SK-N-SH (cell line): ENCODE measurements around the gene IRF2. TPM values are rescaled to one million over a fixed set of nuclear protein-coding genes. Genes with fewer than 3 reads are reported as not detected.

Source experiments
- CTCF ChIA-PET: fragments of 300-600, 350-600 bp; formaldehyde crosslinking; extraction: SDS; loops from one replicate; lab custom pipeline; 2021; lab: Yijun Ruan, JAX
- POLR2A ChIA-PET: fragments of 350-600 bp; sonication (Branson Sonifier 250); formaldehyde crosslinking; extraction: SDS; loops from one replicate; lab custom pipeline; 2020; ENCODE audit warnings: antibody characterized with exemption, inconsistent platforms; lab: Yijun Ruan, JAX
- DNase-seq: peaks from one replicate; pipeline ENCODE4 v3.0.0; 2012
- H2AFZ ChIP-seq: fragments of 200-600 bp; sonication (generic); 2 replicates; pipeline ENCODE4 v1.8.1; 2016; ENCODE audit warnings: antibody characterized with exemption, mild to moderate bottlenecking, low read depth
- H3F3A ChIP-seq: fragments of 200-600 bp; sonication (generic); replicated peaks from 2 replicates; pipeline ENCODE3; 2016; ENCODE audit warnings: antibody characterized with exemption, mild to moderate bottlenecking; ENCODE audit not compliant: insufficient read depth
- H3K27ac ChIP-seq, 2 experiments: fragments of 200-500 bp in 1 of 2; fragments of 200-600 bp in 1 of 2; sonication (Bioruptor generic) in 1 of 2; sonication (generic), shearing (Covaris generic) in 1 of 2; 2 replicates each; pipeline versions ENCODE4 v1.5.1 to v1.6.1; 2014 to 2016; ENCODE audit warnings: low read depth in 2 of 2, inconsistent platforms in 1 of 2, low read length in 1 of 2, mild to moderate bottlenecking in 1 of 2, mixed read lengths in 1 of 2
- H3K27me3 ChIP-seq: fragments of 200-600 bp; sonication (generic), shearing (Covaris generic); 2 replicates; pipeline ENCODE4 v1.6.1; 2016; ENCODE audit warnings: mixed run types; ENCODE audit not compliant: insufficient read depth
- H3K36me3 ChIP-seq, 2 experiments: fragments of 200-500 bp in 1 of 2; fragments of 200-600 bp in 1 of 2; sonication (Bioruptor generic) in 1 of 2; sonication (generic) in 1 of 2; replicated peaks in 1 of 2; 2 replicates each; pipeline versions ENCODE3 to v1.5.1; 2014 to 2016; ENCODE audit warnings: low read length in 1 of 2, mild to moderate bottlenecking in 1 of 2; ENCODE audit not compliant: insufficient read depth in 2 of 2, control insufficient read depth in 1 of 2
- H3K4me1 ChIP-seq, 2 experiments: fragments of 200-500 bp in 1 of 2; fragments of 200-600 bp in 1 of 2; sonication (Bioruptor generic) in 1 of 2; sonication (generic), shearing (Covaris generic) in 1 of 2; 2 replicates each; pipeline versions ENCODE4 v1.5.1 to v1.6.1; 2014 to 2016; ENCODE audit warnings: low read depth in 1 of 2, low read length in 1 of 2, mixed run types in 1 of 2; ENCODE audit not compliant: insufficient read depth in 2 of 2, control insufficient read depth in 1 of 2
- H3K4me2 ChIP-seq: fragments of 200-600 bp; sonication (generic), shearing (Covaris generic); 2 replicates; pipeline ENCODE4 v1.6.1; 2017; ENCODE audit warnings: mixed run types
- H3K4me3 ChIP-seq, 2 experiments: fragments of 200-500 bp in 1 of 2; fragments of 200-600 bp in 1 of 2; sonication (Bioruptor generic) in 1 of 2; sonication (generic), shearing (Covaris generic) in 1 of 2; 2 replicates each; pipeline versions ENCODE4 v1.5.1 to v1.8.1; 2014 to 2016; ENCODE audit warnings: low read depth in 2 of 2, inconsistent platforms in 1 of 2, low read length in 1 of 2, mild to moderate bottlenecking in 1 of 2, mixed read lengths in 1 of 2, moderate library complexity in 1 of 2
- H3K79me2 ChIP-seq: fragments of 200-600 bp; sonication (generic); 2 replicates; pipeline ENCODE4 v1.8.1; 2017; ENCODE audit warnings: mild to moderate bottlenecking; ENCODE audit not compliant: insufficient read depth
- H3K9ac ChIP-seq: fragments of 200-600 bp; sonication (generic); 2 replicates; pipeline ENCODE4 v1.6.1; 2017; ENCODE audit warnings: mixed run types
- H3K9me2 ChIP-seq: fragments of 200-600 bp; sonication (generic); 2 replicates; pipeline ENCODE4 v1.6.1; 2017; ENCODE audit warnings: mixed run types
- H3K9me3 ChIP-seq: fragments of 200-600 bp; sonication (generic); 2 replicates; pipeline ENCODE4 v1.6.1; 2017; ENCODE audit warnings: mixed run types, mild to moderate bottlenecking, moderate library complexity
- H4K20me1 ChIP-seq: fragments of 200-600 bp; sonication (generic); 2 replicates; pipeline ENCODE4 v1.6.1; 2017; ENCODE audit warnings: mild to moderate bottlenecking, mixed run types; ENCODE audit not compliant: insufficient read depth
- CHD2 ChIP-seq: fragments of 150-350 bp; IDR thresholded peaks from 2 replicates; pipeline ENCODE4 v1.6.1; 2018; ENCODE audit warnings: low read length; ENCODE audit not compliant: partially characterized antibody
- EP300 ChIP-seq, 2 experiments: IDR thresholded peaks; 2 replicates each; pipeline versions ENCODE4 v1.4.0 to v1.6.1; 2012; ENCODE audit warnings: borderline replicate concordance in 1 of 2, low read depth in 1 of 2, low read length in 1 of 2
- EZH2phosphoT487 ChIP-seq: fragments of 200-600 bp; sonication (generic); IDR thresholded peaks from 2 replicates; pipeline ENCODE4 v1.6.1; 2017; ENCODE audit warnings: low read depth, mixed run types, mild to moderate bottlenecking, antibody characterized with exemption, moderate library complexity, borderline replicate concordance
- FOXJ3 ChIP-seq: sonication (generic); formaldehyde crosslinking; IDR thresholded peaks from 2 replicates; pipeline ENCODE4 v1.5.1; 2020; ENCODE audit warnings: mild to moderate bottlenecking, missing genetic modification reagents
- FOXM1 ChIP-seq: IDR thresholded peaks from 2 replicates; pipeline ENCODE4 v1.4.0; 2012; ENCODE audit warnings: low read depth, mild to moderate bottlenecking
- GABPA ChIP-seq: IDR thresholded peaks from 2 replicates; pipeline ENCODE4 v1.4.0; 2012; ENCODE audit warnings: low read depth, mild to moderate bottlenecking
- JUND ChIP-seq: IDR thresholded peaks from 2 replicates; pipeline ENCODE4 v1.4.0; 2012
- NRF1 ChIP-seq: IDR thresholded peaks from 2 replicates; pipeline ENCODE4 v1.6.1; 2012; ENCODE audit warnings: low read depth, mild to moderate bottlenecking, low read length
- PBX3 ChIP-seq: IDR thresholded peaks from 2 replicates; pipeline ENCODE4; 2012
- POLR2AphosphoS5 ChIP-seq: IDR thresholded peaks from 2 replicates; pipeline ENCODE4 v1.6.1; 2012; ENCODE audit warnings: low read depth, low read length
- RAD21 ChIP-seq: IDR thresholded peaks from 2 replicates; pipeline ENCODE4 v1.6.1; 2012; ENCODE audit warnings: mild to moderate bottlenecking, low read length
- RCOR1 ChIP-seq: fragments of 150-350 bp; IDR thresholded peaks from 2 replicates; pipeline ENCODE4 v1.6.1; 2017; ENCODE audit warnings: antibody characterized with exemption, low read length
- RFX5 ChIP-seq: IDR thresholded peaks from 2 replicates; pipeline ENCODE4 v1.6.1; 2012; ENCODE audit warnings: mild to moderate bottlenecking, improper control_type of control experiment, low read length
- RXRA ChIP-seq: IDR thresholded peaks from 2 replicates; pipeline ENCODE4 v1.4.0; 2012; ENCODE audit warnings: low read depth, mild to moderate bottlenecking, borderline replicate concordance
- SIN3A ChIP-seq: IDR thresholded peaks from 2 replicates; pipeline ENCODE4 v1.6.1; 2012; ENCODE audit warnings: low read depth, mild to moderate bottlenecking, low read length, moderate library complexity, borderline replicate concordance
- YY1 ChIP-seq: IDR thresholded peaks from 2 replicates; pipeline ENCODE4 v1.4.0; 2012; ENCODE audit warnings: low read depth, mild to moderate bottlenecking
- ZBTB33 ChIP-seq: IDR thresholded peaks from 2 replicates; pipeline ENCODE4 v1.4.0; 2012; ENCODE audit warnings: low read depth, borderline replicate concordance
- WGBS: methylation state at CpG from one replicate; pipeline ENCODE4 v1.1.6; 2017; ENCODE audit warnings: low lambda C conversion rate; 5-methylcytosine and 5-hydroxymethylcytosine counted together
- polyA plus RNA-seq, 3 experiments: library from polyadenylated mRNA; depleted of rRNA; stranded (reverse); fragments of >200 nt; gene quantifications; 2 replicates each; pipeline ENCODE4 v1.2.3, GENCODE V29; 2012

IRF2 gene
- polyA plus RNA-seq, 1 of the 3 experiments (the other 2 are of a cell fraction), result 23.3 TPM

DNA sequence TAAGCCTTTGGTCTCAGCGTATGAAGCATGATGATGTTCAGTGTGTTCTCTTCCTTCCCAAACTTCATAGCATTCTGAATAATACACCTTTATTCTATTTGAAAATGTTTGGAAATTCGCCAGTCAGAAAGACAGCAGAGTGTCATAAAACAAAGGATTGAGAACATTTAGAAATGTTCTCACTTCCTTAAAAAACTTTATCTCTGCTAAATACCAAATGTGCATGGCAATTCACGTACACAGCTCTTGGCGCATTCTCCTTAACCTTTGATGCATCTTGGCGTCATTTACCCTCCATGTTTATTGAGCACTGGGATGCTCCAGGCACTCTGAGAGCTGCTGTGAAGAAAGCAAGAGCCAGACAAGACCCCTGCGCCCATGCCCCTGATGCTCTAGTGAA lies 7.2 kb upstream of the IRF2 start (continued):
- TF ChIP-seq RCOR1, result no peak
- TF ChIP-seq, all 33 proteins: peak for 0

DNA sequence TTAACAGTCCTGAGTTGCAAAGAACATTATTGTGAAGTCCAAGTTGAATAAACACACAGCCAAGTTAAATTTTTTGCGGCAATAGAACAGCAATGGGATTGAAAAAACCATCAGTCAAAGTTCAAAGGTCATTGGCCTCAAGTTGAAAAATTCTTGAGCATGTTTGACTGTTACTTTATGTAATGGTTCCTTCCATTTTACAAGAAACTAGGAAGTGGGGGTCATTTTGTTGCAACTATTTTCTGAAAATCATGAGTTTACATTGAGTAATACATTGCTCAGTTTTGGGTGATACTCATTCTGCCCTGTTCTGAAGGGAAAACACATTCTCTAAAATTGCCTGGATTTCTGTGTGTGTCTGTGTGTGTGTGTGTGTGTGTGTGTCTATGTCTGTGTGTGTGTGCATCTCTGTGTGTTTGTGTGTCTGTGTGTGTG lies 5.2 kb upstream of the IRF2 start:
- no peaks in the 10 kb centered on the region for H3F3A ChIP-seq
- H3K4me2 ChIP-seq, result no peak overlapping the region
- WGBS, result 96% methylated on average over 1 of the region's 1 CpG
- H3K27me3 ChIP-seq, result no peaks in the 10 kb centered on the region
- CTCF ChIA-PET, result interaction anchor here (1.1 kb wide), 1 partner anchor 60 kb away, joined by 3 read pairs; no protein-coding TSS in a partner anchor
- H3K9me2 ChIP-seq, result no peaks in the 10 kb centered on the region
- no peaks in the 10 kb centered on the region for H4K20me1 ChIP-seq
- H3K79me2 ChIP-seq, result peaks cover 11% of the 10 kb centered on the region
- no peaks in the 10 kb centered on the region for H3K36me3 ChIP-seq
- no peak overlapping the region for H3K9ac ChIP-seq
- no peaks in the 10 kb centered on the region for H3K9me3 ChIP-seq
- H2AFZ ChIP-seq, result no peak overlapping the region
- H3K27ac ChIP-seq, result no peak overlapping the region
- TF ChIP-seq SIN3A (no peak), RAD21 (no peak), EP300 (IDR thresholded peaks at IDR 0.05; ENCODE audit: borderline replicate concordance in 1 of 2, low read depth in 1 of 2, low read length in 1 of 2) (no peak), EZH2phosphoT487 (no peak), CHD2 (no peak), RXRA (no peak), ZBTB33 (no peak), GABPA (no peak)
- no peak overlapping the region for H3K4me3 ChIP-seq
- no peak for DNase-seq
- peaks cover 0 to 15% of the 10 kb centered on the region in 2 experiments; a peak in 1 of 4 replicates for H3K4me1 ChIP-seq
- POLR2A ChIA-PET, result no interaction called here

DNA sequence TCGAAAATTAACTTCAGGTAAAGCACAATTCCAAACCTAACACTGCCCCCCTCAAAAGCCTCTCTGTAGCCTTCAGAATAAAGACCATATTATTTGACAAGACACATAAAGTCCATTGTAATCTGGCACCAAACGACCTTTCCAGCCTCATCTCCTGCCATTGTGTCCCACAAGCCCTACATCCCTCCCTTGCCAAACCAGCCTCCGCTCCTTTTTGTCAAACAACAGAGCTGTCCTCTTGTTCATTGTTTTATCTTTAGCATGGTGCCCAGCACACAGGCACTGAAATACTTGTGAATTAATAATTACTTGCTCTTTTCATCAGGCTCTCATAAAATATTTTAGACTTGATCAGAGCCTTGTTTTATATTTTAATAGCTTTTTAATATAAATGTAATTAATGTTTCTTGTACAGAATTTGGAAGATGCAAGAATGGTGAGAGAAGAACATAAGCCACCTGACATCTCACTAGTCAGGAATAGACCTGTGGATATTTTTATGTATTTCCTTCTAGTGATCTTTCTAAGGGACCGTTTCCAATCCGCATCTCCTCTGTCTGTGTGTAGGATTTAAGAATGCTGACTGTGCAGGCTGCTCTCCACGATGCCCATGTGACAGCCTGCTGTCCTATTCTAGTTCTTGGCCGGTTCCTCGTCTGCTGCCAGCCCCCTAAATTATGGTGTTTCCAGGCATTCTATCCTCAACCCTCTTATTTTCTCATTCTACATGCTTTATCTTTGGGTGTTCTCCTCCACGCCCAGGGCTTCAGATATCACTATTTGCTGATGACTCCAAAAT lies 3.0 kb upstream of the IRF2 start:
- no peak overlapping the region for H3K9ac ChIP-seq
- H3K4me1 ChIP-seq, result peaks cover 0 to 15% of the 10 kb centered on the region in 2 experiments; a peak in 1 of 4 replicates
- no peak overlapping the region for H3K27ac ChIP-seq
- H3K4me3 ChIP-seq, result no peak overlapping the region
- DNase-seq, result no peak
- H3K79me2 ChIP-seq, result peaks cover 23% of the 10 kb centered on the region
- POLR2A ChIA-PET, result no interaction called here
- no peak for TF ChIP-seq POLR2AphosphoS5
- TF ChIP-seq PBX3, result no peak
- TF ChIP-seq FOXJ3 (CRISPR knock-in tag), result no peak
- no peak for TF ChIP-seq RAD21
- TF ChIP-seq FOXM1, result no peak
- TF ChIP-seq YY1, result no peak
- no peak for TF ChIP-seq JUND
- TF ChIP-seq CHD2, result no peak
- TF ChIP-seq NRF1, result no peak
- no peak for TF ChIP-seq RFX5
- H3K9me3 ChIP-seq, result no peaks in the 10 kb centered on the region
- 91% methylated on average over 9 of the region's 9 CpGs for WGBS
- H3K9me2 ChIP-seq, result no peaks in the 10 kb centered on the region
- H3K36me3 ChIP-seq, result no peaks in the 10 kb centered on the region
- H3F3A ChIP-seq, result peaks cover 2% of the 10 kb centered on the region
- CTCF ChIA-PET, result interaction anchor here (0.7 kb wide), 1 partner anchor 213 kb away, joined by 3 read pairs; no protein-coding TSS in a partner anchor
- no peak overlapping the region for H2AFZ ChIP-seq
- no peaks in the 10 kb centered on the region for H4K20me1 ChIP-seq
- H3K4me2 ChIP-seq, result no peak overlapping the region
- no peaks in the 10 kb centered on the region for H3K27me3 ChIP-seq
